HepG2 (cell line): ENCODE measurements around the gene HOXA7. TPM values are rescaled to one million over a fixed set of nuclear protein-coding genes. Genes with fewer than 3 reads are reported as not detected.

Source experiments
- ATAC-seq: fragments of 200-7000 bp; cut with Tn5 transposase; 3 replicates; pipeline ENCODE4 v1.9.1; 2020; ENCODE audit warnings: mild to moderate bottlenecking, moderate library complexity
- BruUV-seq: library from RNA; stranded (reverse); fragments of 400-500 nt; replicated peaks from 2 replicates; lab custom pipeline; 2021; lab: Mats Ljungman, UMichigan
- CTCF ChIA-PET: fragments of 300-600 bp; formaldehyde crosslinking; extraction: SDS; loops from one replicate; lab custom pipeline; 2021; ENCODE audit warnings: low total read pairs, inconsistent platforms, low intra/inter-chr PET ratio; lab: Yijun Ruan, JAX
- POLR2A ChIA-PET: fragments of 350-600 bp; sonication (Branson Sonifier 250); formaldehyde crosslinking; loops from one replicate; lab custom pipeline; 2020; ENCODE audit warnings: antibody characterized with exemption, inconsistent platforms; lab: Yijun Ruan, JAX
- DNase-seq: peaks from one replicate; pipeline ENCODE4 v3.0.0-alpha.2; 2015; ENCODE audit warnings: low spot score
- FAIRE-seq: peaks from 3 replicates; lab custom pipeline; 2011; peaks lifted over from hg19 to GRCh38; lab: Jason Lieb, UNC
- H2AFZ ChIP-seq: one replicate; pipeline ENCODE4 v1.6.1; 2011; ENCODE audit warnings: low read length, inconsistent platforms
- H3K27ac ChIP-seq: fragments of 300-600 bp; 3 replicates; pipeline ENCODE4 v1.8.0; 2011; ENCODE audit warnings: mixed run types, mild to moderate bottlenecking, mixed read lengths, low read length, inconsistent platforms; ENCODE audit not compliant: insufficient read depth; ENCODE audit errors: extremely low read length
- H3K27me3 ChIP-seq, 2 experiments: fragments of 200-600 bp in 1 of 2; 2 replicates in 1 of 2; 3 replicates in 1 of 2; pipeline versions ENCODE4 v1.6.0 to v1.8.0; 2011; ENCODE audit warnings: low read length in 2 of 2, mild to moderate bottlenecking in 2 of 2, moderate library complexity in 2 of 2, inconsistent platforms in 1 of 2; ENCODE audit not compliant: insufficient read depth in 2 of 2, control insufficient read depth in 1 of 2
- H3K36me3 ChIP-seq, 2 experiments: fragments of 200-600 bp in 1 of 2; replicated peaks in 1 of 2; 2 replicates in 1 of 2; 3 replicates in 1 of 2; pipeline versions ENCODE4 v1.5.1 to v1.8.0; 2011; ENCODE audit warnings: low read length in 2 of 2, inconsistent platforms in 1 of 2; ENCODE audit not compliant: insufficient read depth in 2 of 2, control insufficient read depth in 1 of 2
- H3K4me1 ChIP-seq: 2 replicates; pipeline ENCODE4 v1.5.1; 2012; ENCODE audit warnings: low read length, inconsistent platforms; ENCODE audit not compliant: insufficient read depth
- H3K4me2 ChIP-seq: 2 replicates; pipeline ENCODE4 v1.6.0; 2011; ENCODE audit warnings: low read depth, low read length, inconsistent platforms
- H3K4me3 ChIP-seq, 3 experiments: fragments of 200-600 bp in 1 of 3; sonication (generic), shearing (Covaris generic) in 1 of 3; replicated peaks in 1 of 3; 2 replicates each; pipeline ENCODE4 v1.5.1; 2011 to 2016; ENCODE audit warnings: low read length in 3 of 3, inconsistent platforms in 2 of 3, low read depth in 2 of 3, mild to moderate bottlenecking in 2 of 3, control low read depth in 1 of 3, mixed read lengths in 1 of 3; ENCODE audit not compliant: insufficient read depth in 1 of 3
- H3K79me2 ChIP-seq: one replicate; pipeline ENCODE4 v1.6.1; 2011; ENCODE audit warnings: low read length, inconsistent platforms; ENCODE audit not compliant: insufficient read depth
- H3K9ac ChIP-seq: 2 replicates; pipeline ENCODE4 v1.6.0; 2011; ENCODE audit warnings: mild to moderate bottlenecking, low read depth, low read length, inconsistent platforms; ENCODE audit not compliant: insufficient read depth
- H3K9me3 ChIP-seq: 2 replicates; pipeline ENCODE4 v1.5.1; 2012; ENCODE audit warnings: mild to moderate bottlenecking, low read length
- H4K20me1 ChIP-seq: 2 replicates; pipeline ENCODE4 v1.6.0; 2011; ENCODE audit warnings: inconsistent platforms, mild to moderate bottlenecking, low read length, moderate library complexity; ENCODE audit not compliant: insufficient read depth
- SMC3 ChIP-seq: IDR thresholded peaks from 2 replicates; pipeline ENCODE4 v1.6.1; 2011; ENCODE audit warnings: low read length, improper control_type of control experiment
- SNAPC4 ChIP-seq: sonication (generic); formaldehyde crosslinking; IDR thresholded peaks from 2 replicates; pipeline ENCODE4 v1.4.0; 2020; ENCODE audit warnings: mild to moderate bottlenecking, missing genetic modification reagents
- ZBTB3 ChIP-seq: sonication (generic); formaldehyde crosslinking; IDR thresholded peaks from 2 replicates; pipeline ENCODE4 v1.4.0; 2020; ENCODE audit warnings: low read depth, mild to moderate bottlenecking, moderate library complexity, missing genetic modification reagents, borderline replicate concordance
- ZBTB7A ChIP-seq: sonication (generic); formaldehyde crosslinking; IDR thresholded peaks from 2 replicates; pipeline ENCODE4 v1.8.0; 2022; ENCODE audit warnings: mild to moderate bottlenecking, missing genetic modification reagents
- ZFP1 ChIP-seq: IDR thresholded peaks from 2 replicates; pipeline ENCODE4 v1.6.1; 2016
- ZFP62 ChIP-seq: sonication (generic); formaldehyde crosslinking; IDR thresholded peaks from 2 replicates; pipeline ENCODE4 v1.4.0; 2020; ENCODE audit warnings: missing genetic modification reagents
- ZNF337 ChIP-seq: sonication (generic); formaldehyde crosslinking; IDR thresholded peaks from 2 replicates; pipeline ENCODE4 v1.5.1; 2020; ENCODE audit warnings: missing genetic modification reagents, low read depth, mild to moderate bottlenecking, borderline replicate concordance
- ZNF513 ChIP-seq: sonication (generic); formaldehyde crosslinking; conservative IDR thresholded peaks from 2 replicates; pipeline ENCODE4 v1.5.0; 2020; ENCODE audit warnings: missing genetic modification reagents
- WGBS: methylation state at CpG from one replicate; pipeline ENCODE4 v1.1.6; 2017; ENCODE audit warnings: low lambda C conversion rate; 5-methylcytosine and 5-hydroxymethylcytosine counted together
- in situ Hi-C: cut with HindIII; loops from 2 replicates; pipeline ENCODE4 v1.10.0; 2017; ENCODE audit warnings: low pct_unique_long_range_greater_than_20kb; ENCODE audit not compliant: extremely low pct_ligation_motif_present
- intact Hi-C: fragments of 100-400 bp; cut with micrococcal nuclease; formaldehyde crosslinking; loops from one replicate; pipeline ENCODE4 v1.10.0; 2022; ENCODE audit not compliant: unreplicated experiment
- polyA plus RNA-seq, 8 experiments: library from polyadenylated mRNA; depleted of rRNA in 3 of 8; stranded (reverse) in 7 of 8; unstranded in 1 of 8; fragments of >200 nt; fragmentation: Illumina TruSeq in 4 of 8; extraction: Trizol in 4 of 8; gene quantifications; 2 replicates each; pipeline versions ENCODE4 v1.2.1 to v1.2.3, GENCODE V29; 2011 to 2016; ENCODE audit warnings: low read depth in 4 of 8, missing spikeins in 1 of 8, mixed read lengths in 1 of 8; ENCODE audit not compliant: insufficient read depth in 1 of 8
- total RNA-seq, 5 experiments: library from RNA; depleted of rRNA; stranded (reverse); fragments of >200 nt; fragmentation: Illumina TruSeq; extraction: Trizol; gene quantifications; 2 replicates each; pipeline ENCODE4 v1.2.3, GENCODE V29; 2016; ENCODE audit warnings: low read depth in 1 of 5
- TF ChIP-seq, protein P1 (sequence below): sonication (generic); formaldehyde crosslinking; IDR thresholded peaks from 2 replicates; pipeline ENCODE4 v1.4.0; 2020; ENCODE audit warnings: missing genetic modification reagents

HOXA7 gene
- total and polyA plus RNA-seq, 2 of the 13 experiments (the other 11 are each of a cell fraction or from before 2014, with no cell fraction given) = 0.05 TPM; not detected in 1

DNA sequence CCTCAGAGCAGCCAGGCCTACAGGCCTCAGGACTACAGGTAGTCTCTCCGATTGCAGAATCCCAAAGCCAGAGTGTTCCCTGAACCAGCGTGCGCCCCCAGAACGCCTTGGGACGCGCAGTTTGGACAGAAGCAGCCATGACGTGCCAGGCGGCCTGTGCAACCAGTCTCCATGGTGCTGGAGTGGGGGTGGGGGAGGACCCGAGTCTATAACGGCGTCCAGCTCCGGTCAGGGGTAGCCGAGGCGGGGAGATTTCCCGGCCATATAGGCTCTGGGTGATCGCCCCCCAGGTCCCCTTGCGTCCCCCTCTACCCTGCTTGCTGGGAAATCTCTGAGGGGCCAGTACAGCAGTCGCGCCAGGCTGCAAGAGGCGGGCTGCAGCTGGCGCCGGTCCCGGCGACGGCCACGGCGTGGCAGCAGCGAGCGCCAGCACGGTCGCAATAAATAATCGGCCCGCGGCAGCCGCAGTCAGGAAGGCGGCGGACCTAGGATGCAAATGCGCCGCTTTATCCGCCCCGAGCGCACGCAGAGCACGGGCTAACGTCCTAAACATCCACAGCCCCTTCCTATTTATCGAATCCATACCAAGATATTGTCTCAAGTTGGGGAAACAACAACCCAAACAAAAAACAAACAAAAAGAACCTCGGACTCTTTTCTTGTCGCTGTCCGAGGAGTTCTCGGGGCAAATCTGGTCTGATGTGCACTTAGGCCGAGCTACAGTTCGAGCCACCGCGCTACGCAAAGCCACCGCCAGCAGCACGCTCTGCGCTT, 5.7 kb downstream of the HOXA7 start:
- DNase-seq = peak; percentile 42
- Histone ChIP-seq H3K9me3 (no peaks in the 10 kb centered on the region), H4K20me1 (no peaks in the 10 kb centered on the region), H3K9ac (peak overlapping the region; percentile 76), H2AFZ (peak overlapping the region; percentile 89), H3K4me3 (peak overlapping the region; percentile 80 to 88 (median 85)), H3K27me3 (peaks cover 6 to 46% of the 10 kb centered on the region in 2 experiments), H3K4me1 (peaks cover 47% of the 10 kb centered on the region), H3K4me2 (peak overlapping the region; percentile 88), H3K79me2 (peaks cover 5% of the 10 kb centered on the region), H3K36me3 (no peaks in the 10 kb centered on the region), H3K27ac (peak overlapping the region; percentile 47)
- FAIRE-seq = no peak
- BruUV-seq = no TSS peak
- ChIA-PET CTCF (interaction anchor here (1.7 kb wide), 1 partner anchor 10 kb away, joined by 13 read pairs; no protein-coding TSS in a partner anchor), POLR2A (interaction anchor here (1.2 to 1.9 kb wide), 7 partner anchors 9 to 286 kb away, joined by 3 to 10 read pairs (median 6); partner anchors contain the start of genes HOXA4 and SKAP2)
- intact Hi-C loops = no loop called here
- WGBS = 17% methylated on average over 32 of the region's 58 CpGs
- in situ Hi-C loops = loop anchor here (25.0 kb wide), 1 partner anchor 1063 kb away; no protein-coding TSS in a partner anchor
- ATAC-seq = peak; percentile 84
- TF ChIP-seq SNAPC4 (0 out of 2 replicates have a peak, but pooled peaks have one; percentile 29), SMC3 (no peak; the same call in 1 of the 2 replicates), ZBTB3 (no peak), ZNF513 (CRISPR knock-in tag) (no peak), ZBTB7A (CRISPR knock-in tag) (no peak), ZFP1 (CRISPR knock-in tag) (no peak), ZFP62 (CRISPR knock-in tag) (no peak), ZNF337 (no peak)
- TF ChIP-seq, protein P1, sequence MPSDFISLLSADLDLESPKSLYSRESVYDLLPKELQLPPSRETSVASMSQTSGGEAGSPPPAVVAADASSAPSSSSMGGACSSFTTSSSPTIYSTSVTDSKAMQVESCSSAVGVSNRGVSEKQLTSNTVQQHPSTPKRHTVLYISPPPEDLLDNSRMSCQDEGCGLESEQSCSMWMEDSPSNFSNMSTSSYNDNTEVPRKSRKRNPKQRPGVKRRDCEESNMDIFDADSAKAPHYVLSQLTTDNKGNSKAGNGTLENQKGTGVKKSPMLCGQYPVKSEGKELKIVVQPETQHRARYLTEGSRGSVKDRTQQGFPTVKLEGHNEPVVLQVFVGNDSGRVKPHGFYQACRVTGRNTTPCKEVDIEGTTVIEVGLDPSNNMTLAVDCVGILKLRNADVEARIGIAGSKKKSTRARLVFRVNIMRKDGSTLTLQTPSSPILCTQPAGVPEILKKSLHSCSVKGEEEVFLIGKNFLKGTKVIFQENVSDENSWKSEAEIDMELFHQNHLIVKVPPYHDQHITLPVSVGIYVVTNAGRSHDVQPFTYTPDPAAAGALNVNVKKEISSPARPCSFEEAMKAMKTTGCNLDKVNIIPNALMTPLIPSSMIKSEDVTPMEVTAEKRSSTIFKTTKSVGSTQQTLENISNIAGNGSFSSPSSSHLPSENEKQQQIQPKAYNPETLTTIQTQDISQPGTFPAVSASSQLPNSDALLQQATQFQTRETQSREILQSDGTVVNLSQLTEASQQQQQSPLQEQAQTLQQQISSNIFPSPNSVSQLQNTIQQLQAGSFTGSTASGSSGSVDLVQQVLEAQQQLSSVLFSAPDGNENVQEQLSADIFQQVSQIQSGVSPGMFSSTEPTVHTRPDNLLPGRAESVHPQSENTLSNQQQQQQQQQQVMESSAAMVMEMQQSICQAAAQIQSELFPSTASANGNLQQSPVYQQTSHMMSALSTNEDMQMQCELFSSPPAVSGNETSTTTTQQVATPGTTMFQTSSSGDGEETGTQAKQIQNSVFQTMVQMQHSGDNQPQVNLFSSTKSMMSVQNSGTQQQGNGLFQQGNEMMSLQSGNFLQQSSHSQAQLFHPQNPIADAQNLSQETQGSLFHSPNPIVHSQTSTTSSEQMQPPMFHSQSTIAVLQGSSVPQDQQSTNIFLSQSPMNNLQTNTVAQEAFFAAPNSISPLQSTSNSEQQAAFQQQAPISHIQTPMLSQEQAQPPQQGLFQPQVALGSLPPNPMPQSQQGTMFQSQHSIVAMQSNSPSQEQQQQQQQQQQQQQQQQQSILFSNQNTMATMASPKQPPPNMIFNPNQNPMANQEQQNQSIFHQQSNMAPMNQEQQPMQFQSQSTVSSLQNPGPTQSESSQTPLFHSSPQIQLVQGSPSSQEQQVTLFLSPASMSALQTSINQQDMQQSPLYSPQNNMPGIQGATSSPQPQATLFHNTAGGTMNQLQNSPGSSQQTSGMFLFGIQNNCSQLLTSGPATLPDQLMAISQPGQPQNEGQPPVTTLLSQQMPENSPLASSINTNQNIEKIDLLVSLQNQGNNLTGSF (CRISPR knock-in tag) = no peak
